WTC11 (cell line): Measurements from ENCODE around the gene THBS3. TPM values are rescaled to one million over a fixed set of nuclear protein-coding genes. Genes with fewer than 3 reads are reported as not detected.

Experiments used
- ATAC-seq: fragments of 200-7000 bp; cut with Tn5 transposase; 2 replicates; pipeline ENCODE4 v1.10.0; 2021; ENCODE audit warnings: mild to moderate bottlenecking, moderate library complexity
- CTCF ChIA-PET: fragments of 300-600 bp; sonication (Branson Sonifier 250); formaldehyde crosslinking; loops from one replicate; lab custom pipeline; 2021; ENCODE audit warnings: antibody characterized with exemption; lab: Charles Lee
- POLR2A ChIA-PET: fragments of 350-600 bp; sonication (Branson Sonifier 250); formaldehyde crosslinking; loops from one replicate; lab custom pipeline; 2021; ENCODE audit warnings: antibody characterized with exemption; lab: Charles Lee
- DNase-seq: peaks from one replicate; pipeline ENCODE4 v3.0.0; 2021; ENCODE audit warnings: low spot score
- H3K27ac Mint-ChIP-seq: 2 replicates; pipeline ENCODE4 v1.8.0; 2021; ENCODE audit warnings: mixed read lengths
- H3K27me3 Mint-ChIP-seq: 2 replicates; pipeline ENCODE4 v1.8.0; 2021; ENCODE audit warnings: low read depth, mild to moderate bottlenecking, moderate library complexity, mixed read lengths
- H3K36me3 Mint-ChIP-seq: 2 replicates; pipeline ENCODE4 v1.8.0; 2021; ENCODE audit warnings: mixed read lengths
- H3K4me1 Mint-ChIP-seq: 2 replicates; pipeline ENCODE4 v1.8.0; 2022; ENCODE audit warnings: mixed read lengths
- H3K4me3 Mint-ChIP-seq: 2 replicates; pipeline ENCODE4 v1.8.0; 2021; ENCODE audit warnings: mild to moderate bottlenecking, moderate library complexity, mixed read lengths
- H3K9me3 Mint-ChIP-seq: 2 replicates; pipeline ENCODE4 v1.8.0; 2021; ENCODE audit warnings: mixed read lengths
- ATF1 ChIP-seq: sonication (generic); formaldehyde crosslinking; IDR thresholded peaks from 2 replicates; pipeline ENCODE4 v1.8.1; 2023; ENCODE audit warnings: mild to moderate bottlenecking, moderate library complexity, missing genetic modification reagents
- EMX1 ChIP-seq: fragments of 250-450 bp; sonication (Bioruptor Pico); IDR thresholded peaks from 2 replicates; pipeline ENCODE4 v1.8.0; 2021; ENCODE audit warnings: mild to moderate bottlenecking
- GRHL2 ChIP-seq: fragments of 250-450 bp; sonication (Bioruptor Pico); IDR thresholded peaks from 2 replicates; pipeline ENCODE4 v1.8.0; 2022; ENCODE audit warnings: mild to moderate bottlenecking, moderate library complexity; ENCODE audit not compliant: insufficient replicate concordance, severe bottlenecking
- IRF2 ChIP-seq: sonication (generic); formaldehyde crosslinking; IDR thresholded peaks from 2 replicates; pipeline ENCODE4 v1.8.0; 2022; ENCODE audit warnings: low read depth, missing genetic modification reagents, borderline replicate concordance
- MYBL2 ChIP-seq: sonication (generic); formaldehyde crosslinking; IDR thresholded peaks from 2 replicates; pipeline ENCODE4 v1.8.1; 2023; ENCODE audit warnings: mild to moderate bottlenecking, moderate library complexity, missing genetic modification reagents
- NFYB ChIP-seq: sonication (generic); formaldehyde crosslinking; conservative IDR thresholded peaks from 2 replicates; pipeline ENCODE4 v1.8.0; 2022; ENCODE audit warnings: low read depth, missing genetic modification reagents
- total RNA-seq: library from RNA; stranded (reverse); gene quantifications from 3 replicates; pipeline ENCODE4 v1.2.3, GENCODE V29; 2021
- TF ChIP-seq, protein P1 (sequence below): sonication (generic); formaldehyde crosslinking; IDR thresholded peaks from 2 replicates; pipeline ENCODE4 v1.8.0; 2022; ENCODE audit warnings: mild to moderate bottlenecking, missing genetic modification reagents
- TF ChIP-seq, protein P2 (sequence below): sonication (generic); formaldehyde crosslinking; IDR thresholded peaks from 2 replicates; pipeline ENCODE4 v1.8.1; 2022; ENCODE audit warnings: low read depth, missing genetic modification reagents, borderline replicate concordance
- TF ChIP-seq, protein P3 (sequence below): sonication (generic); formaldehyde crosslinking; IDR thresholded peaks from 2 replicates; pipeline ENCODE4 v1.8.1; 2023; ENCODE audit warnings: mild to moderate bottlenecking, missing genetic modification reagents, moderate library complexity
- TF ChIP-seq, protein P4 (sequence below): sonication (generic); formaldehyde crosslinking; IDR thresholded peaks from 2 replicates; pipeline ENCODE4 v1.8.1; 2022; ENCODE audit warnings: mild to moderate bottlenecking, missing genetic modification reagents, moderate library complexity, borderline replicate concordance
- TF ChIP-seq, protein P5 (sequence below): sonication (generic); formaldehyde crosslinking; IDR thresholded peaks from 2 replicates; pipeline ENCODE4 v1.8.1; 2023; ENCODE audit warnings: mild to moderate bottlenecking, missing genetic modification reagents, moderate library complexity
- TF ChIP-seq, protein P6 (sequence below): sonication (generic); formaldehyde crosslinking; IDR thresholded peaks from 2 replicates; pipeline ENCODE4 v1.8.0; 2022; ENCODE audit warnings: missing genetic modification reagents
- TF ChIP-seq, protein P7 (sequence below): sonication (generic); formaldehyde crosslinking; IDR thresholded peaks from 2 replicates; pipeline ENCODE4 v1.8.1; 2023; ENCODE audit warnings: mild to moderate bottlenecking, missing genetic modification reagents, borderline replicate concordance
- TF ChIP-seq, protein P8 (sequence below): sonication (generic); formaldehyde crosslinking; IDR thresholded peaks from 2 replicates; pipeline ENCODE4 v1.8.1; 2022; ENCODE audit warnings: low read depth, mild to moderate bottlenecking, moderate library complexity, missing genetic modification reagents, borderline replicate concordance

The THBS3 gene
- total RNA-seq, 1 experiment from 2014 or later = 5.3 TPM

DNA sequence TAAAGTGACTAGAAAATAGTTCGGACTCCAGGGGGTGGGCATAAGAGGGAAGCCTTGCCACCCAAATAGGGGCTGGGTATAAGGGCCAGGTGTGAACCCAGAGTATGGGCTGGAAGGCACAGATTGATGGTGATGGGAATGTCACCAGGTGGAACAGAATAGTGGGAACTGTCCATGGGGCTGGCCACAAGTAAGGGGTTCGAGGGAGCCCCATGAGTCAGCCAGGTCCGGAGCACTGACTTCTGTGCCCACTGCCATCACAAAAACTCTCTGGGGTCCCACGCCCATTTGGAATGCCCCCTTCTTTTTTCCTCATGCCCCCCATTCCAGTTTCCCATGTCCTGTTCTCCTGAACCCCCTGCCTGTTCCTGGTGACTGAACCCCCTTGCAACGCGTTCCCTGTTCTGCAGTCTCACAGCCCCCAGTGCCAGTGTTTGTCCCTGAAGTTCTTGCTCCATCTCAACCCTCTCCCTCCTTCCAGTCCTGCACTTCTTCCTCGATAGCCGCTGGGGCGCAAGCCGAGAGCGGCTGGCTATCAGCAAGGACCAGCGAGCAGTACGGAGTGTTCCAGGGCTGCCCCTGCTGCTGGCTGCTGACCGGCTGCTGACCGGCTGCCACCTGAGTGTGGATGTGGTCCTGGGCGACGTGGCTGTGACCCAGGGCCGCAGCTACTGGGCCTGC is 26.2 kb downstream of the THBS3 start:
- Mint-ChIP-seq H3K4me3 (no peak overlapping the region), H3K27me3 (no peaks in the 10 kb centered on the region), H3K27ac (no peak overlapping the region)
- CTCF ChIA-PET = interaction anchor here (2.6 kb wide), 1 partner anchor 12 kb away, joined by 12 read pairs; no protein-coding TSS in a partner anchor
- no peak for DNase-seq
- TF ChIP-seq, protein P1, sequence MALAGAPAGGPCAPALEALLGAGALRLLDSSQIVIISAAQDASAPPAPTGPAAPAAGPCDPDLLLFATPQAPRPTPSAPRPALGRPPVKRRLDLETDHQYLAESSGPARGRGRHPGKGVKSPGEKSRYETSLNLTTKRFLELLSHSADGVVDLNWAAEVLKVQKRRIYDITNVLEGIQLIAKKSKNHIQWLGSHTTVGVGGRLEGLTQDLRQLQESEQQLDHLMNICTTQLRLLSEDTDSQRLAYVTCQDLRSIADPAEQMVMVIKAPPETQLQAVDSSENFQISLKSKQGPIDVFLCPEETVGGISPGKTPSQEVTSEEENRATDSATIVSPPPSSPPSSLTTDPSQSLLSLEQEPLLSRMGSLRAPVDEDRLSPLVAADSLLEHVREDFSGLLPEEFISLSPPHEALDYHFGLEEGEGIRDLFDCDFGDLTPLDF (CRISPR knock-in tag) = no peak
- TF ChIP-seq, protein P2, sequence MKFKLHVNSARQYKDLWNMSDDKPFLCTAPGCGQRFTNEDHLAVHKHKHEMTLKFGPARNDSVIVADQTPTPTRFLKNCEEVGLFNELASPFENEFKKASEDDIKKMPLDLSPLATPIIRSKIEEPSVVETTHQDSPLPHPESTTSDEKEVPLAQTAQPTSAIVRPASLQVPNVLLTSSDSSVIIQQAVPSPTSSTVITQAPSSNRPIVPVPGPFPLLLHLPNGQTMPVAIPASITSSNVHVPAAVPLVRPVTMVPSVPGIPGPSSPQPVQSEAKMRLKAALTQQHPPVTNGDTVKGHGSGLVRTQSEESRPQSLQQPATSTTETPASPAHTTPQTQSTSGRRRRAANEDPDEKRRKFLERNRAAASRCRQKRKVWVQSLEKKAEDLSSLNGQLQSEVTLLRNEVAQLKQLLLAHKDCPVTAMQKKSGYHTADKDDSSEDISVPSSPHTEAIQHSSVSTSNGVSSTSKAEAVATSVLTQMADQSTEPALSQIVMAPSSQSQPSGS (CRISPR knock-in tag) = no peak
- TF ChIP-seq, protein P3, sequence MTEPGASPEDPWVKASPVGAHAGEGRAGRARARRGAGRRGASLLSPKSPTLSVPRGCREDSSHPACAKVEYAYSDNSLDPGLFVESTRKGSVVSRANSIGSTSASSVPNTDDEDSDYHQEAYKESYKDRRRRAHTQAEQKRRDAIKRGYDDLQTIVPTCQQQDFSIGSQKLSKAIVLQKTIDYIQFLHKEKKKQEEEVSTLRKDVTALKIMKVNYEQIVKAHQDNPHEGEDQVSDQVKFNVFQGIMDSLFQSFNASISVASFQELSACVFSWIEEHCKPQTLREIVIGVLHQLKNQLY (CRISPR knock-in tag) = no peak
- TF ChIP-seq, protein P4, sequence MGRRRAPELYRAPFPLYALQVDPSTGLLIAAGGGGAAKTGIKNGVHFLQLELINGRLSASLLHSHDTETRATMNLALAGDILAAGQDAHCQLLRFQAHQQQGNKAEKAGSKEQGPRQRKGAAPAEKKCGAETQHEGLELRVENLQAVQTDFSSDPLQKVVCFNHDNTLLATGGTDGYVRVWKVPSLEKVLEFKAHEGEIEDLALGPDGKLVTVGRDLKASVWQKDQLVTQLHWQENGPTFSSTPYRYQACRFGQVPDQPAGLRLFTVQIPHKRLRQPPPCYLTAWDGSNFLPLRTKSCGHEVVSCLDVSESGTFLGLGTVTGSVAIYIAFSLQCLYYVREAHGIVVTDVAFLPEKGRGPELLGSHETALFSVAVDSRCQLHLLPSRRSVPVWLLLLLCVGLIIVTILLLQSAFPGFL (CRISPR knock-in tag) = no peak
- TF ChIP-seq ATF1 (CRISPR knock-in tag) = no peak
- TF ChIP-seq, all 79 proteins: peak for 0
- POLR2A ChIA-PET = no interaction called here
- Mint-ChIP-seq H3K4me1 (peaks cover 16% of the 10 kb centered on the region), H3K36me3 (peaks cover 37% of the 10 kb centered on the region), H3K9me3 (no peaks in the 10 kb centered on the region)
- ATAC-seq = no peak

DNA sequence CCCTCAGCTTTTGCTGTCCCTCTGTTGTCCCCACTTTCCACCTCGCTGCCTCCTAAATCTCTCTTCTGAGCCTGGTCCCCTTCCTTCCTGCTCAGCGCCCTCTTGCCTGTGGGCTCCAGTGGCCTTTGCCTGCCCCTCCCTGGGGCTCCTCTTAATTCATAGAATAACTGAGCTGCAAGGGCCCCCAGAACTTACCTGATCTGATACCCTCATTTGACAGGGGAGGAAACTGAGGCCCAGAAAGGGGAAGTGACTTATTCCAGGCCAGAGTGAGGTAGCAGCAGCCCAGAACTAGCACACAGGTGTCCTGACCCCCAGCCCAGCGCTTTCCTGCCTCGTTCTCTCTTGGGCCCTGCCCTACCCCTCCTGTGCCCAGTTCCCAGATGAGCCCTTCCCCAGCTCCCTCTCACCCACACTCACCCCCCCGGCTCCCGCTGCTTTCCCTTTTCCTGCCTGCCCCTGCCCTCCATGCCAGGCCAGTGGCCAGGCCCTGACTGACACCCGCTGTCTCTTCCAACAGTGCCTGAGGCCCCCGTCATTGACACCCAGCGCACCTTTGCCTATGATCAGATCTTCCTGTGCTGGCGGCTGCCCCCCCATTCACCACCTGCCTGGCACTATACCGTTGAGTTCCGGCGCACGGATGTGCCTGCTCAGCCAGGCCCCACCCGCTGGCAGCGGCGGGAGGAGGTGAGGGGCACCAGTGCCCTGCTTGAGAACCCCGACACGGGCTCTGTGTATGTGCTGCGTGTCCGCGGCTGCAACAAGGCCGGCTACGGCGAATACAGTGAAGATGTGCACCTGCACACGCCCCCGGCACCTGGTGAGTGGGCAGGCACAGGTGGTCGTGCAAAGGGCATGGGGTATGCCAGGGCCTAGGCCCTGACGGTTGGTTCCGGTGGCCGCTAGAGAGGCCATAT is 28.3 kb downstream of the THBS3 start:
- DNase-seq (no peak), ATAC-seq (no peak)
- ChIA-PET CTCF (interaction anchor here (2.6 kb wide), 1 partner anchor 15 kb away, joined by 12 read pairs; no protein-coding TSS in a partner anchor), POLR2A (no interaction called here)
- no peaks in the 10 kb centered on the region for H3K9me3 Mint-ChIP-seq
- H3K27me3 Mint-ChIP-seq = no peaks in the 10 kb centered on the region
- H3K4me3 Mint-ChIP-seq = no peak overlapping the region
- H3K27ac Mint-ChIP-seq = no peak overlapping the region
- peaks cover 40% of the 10 kb centered on the region for H3K36me3 Mint-ChIP-seq
- peaks cover 21% of the 10 kb centered on the region for H3K4me1 Mint-ChIP-seq
- TF ChIP-seq IRF2 (CRISPR knock-in tag) = no peak
- no peak for TF ChIP-seq MYBL2 (CRISPR knock-in tag)
- TF ChIP-seq, protein P5, sequence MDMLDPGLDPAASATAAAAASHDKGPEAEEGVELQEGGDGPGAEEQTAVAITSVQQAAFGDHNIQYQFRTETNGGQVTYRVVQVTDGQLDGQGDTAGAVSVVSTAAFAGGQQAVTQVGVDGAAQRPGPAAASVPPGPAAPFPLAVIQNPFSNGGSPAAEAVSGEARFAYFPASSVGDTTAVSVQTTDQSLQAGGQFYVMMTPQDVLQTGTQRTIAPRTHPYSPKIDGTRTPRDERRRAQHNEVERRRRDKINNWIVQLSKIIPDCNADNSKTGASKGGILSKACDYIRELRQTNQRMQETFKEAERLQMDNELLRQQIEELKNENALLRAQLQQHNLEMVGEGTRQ (CRISPR knock-in tag) = no peak
- TF ChIP-seq, protein P6, sequence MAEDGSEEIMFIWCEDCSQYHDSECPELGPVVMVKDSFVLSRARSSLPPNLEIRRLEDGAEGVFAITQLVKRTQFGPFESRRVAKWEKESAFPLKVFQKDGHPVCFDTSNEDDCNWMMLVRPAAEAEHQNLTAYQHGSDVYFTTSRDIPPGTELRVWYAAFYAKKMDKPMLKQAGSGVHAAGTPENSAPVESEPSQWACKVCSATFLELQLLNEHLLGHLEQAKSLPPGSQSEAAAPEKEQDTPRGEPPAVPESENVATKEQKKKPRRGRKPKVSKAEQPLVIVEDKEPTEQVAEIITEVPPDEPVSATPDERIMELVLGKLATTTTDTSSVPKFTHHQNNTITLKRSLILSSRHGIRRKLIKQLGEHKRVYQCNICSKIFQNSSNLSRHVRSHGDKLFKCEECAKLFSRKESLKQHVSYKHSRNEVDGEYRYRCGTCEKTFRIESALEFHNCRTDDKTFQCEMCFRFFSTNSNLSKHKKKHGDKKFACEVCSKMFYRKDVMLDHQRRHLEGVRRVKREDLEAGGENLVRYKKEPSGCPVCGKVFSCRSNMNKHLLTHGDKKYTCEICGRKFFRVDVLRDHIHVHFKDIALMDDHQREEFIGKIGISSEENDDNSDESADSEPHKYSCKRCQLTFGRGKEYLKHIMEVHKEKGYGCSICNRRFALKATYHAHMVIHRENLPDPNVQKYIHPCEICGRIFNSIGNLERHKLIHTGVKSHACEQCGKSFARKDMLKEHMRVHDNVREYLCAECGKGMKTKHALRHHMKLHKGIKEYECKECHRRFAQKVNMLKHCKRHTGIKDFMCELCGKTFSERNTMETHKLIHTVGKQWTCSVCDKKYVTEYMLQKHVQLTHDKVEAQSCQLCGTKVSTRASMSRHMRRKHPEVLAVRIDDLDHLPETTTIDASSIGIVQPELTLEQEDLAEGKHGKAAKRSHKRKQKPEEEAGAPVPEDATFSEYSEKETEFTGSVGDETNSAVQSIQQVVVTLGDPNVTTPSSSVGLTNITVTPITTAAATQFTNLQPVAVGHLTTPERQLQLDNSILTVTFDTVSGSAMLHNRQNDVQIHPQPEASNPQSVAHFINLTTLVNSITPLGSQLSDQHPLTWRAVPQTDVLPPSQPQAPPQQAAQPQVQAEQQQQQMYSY (CRISPR knock-in tag) = no peak
- TF ChIP-seq EMX1 (CRISPR knock-in tag) = no peak
- no peak for TF ChIP-seq GRHL2 (CRISPR knock-in tag)
- TF ChIP-seq NFYB = no peak
- TF ChIP-seq, protein P7, sequence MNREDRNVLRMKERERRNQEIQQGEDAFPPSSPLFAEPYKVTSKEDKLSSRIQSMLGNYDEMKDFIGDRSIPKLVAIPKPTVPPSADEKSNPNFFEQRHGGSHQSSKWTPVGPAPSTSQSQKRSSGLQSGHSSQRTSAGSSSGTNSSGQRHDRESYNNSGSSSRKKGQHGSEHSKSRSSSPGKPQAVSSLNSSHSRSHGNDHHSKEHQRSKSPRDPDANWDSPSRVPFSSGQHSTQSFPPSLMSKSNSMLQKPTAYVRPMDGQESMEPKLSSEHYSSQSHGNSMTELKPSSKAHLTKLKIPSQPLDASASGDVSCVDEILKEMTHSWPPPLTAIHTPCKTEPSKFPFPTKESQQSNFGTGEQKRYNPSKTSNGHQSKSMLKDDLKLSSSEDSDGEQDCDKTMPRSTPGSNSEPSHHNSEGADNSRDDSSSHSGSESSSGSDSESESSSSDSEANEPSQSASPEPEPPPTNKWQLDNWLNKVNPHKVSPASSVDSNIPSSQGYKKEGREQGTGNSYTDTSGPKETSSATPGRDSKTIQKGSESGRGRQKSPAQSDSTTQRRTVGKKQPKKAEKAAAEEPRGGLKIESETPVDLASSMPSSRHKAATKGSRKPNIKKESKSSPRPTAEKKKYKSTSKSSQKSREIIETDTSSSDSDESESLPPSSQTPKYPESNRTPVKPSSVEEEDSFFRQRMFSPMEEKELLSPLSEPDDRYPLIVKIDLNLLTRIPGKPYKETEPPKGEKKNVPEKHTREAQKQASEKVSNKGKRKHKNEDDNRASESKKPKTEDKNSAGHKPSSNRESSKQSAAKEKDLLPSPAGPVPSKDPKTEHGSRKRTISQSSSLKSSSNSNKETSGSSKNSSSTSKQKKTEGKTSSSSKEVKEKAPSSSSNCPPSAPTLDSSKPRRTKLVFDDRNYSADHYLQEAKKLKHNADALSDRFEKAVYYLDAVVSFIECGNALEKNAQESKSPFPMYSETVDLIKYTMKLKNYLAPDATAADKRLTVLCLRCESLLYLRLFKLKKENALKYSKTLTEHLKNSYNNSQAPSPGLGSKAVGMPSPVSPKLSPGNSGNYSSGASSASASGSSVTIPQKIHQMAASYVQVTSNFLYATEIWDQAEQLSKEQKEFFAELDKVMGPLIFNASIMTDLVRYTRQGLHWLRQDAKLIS (CRISPR knock-in tag) = no peak
- TF ChIP-seq, protein P8, sequence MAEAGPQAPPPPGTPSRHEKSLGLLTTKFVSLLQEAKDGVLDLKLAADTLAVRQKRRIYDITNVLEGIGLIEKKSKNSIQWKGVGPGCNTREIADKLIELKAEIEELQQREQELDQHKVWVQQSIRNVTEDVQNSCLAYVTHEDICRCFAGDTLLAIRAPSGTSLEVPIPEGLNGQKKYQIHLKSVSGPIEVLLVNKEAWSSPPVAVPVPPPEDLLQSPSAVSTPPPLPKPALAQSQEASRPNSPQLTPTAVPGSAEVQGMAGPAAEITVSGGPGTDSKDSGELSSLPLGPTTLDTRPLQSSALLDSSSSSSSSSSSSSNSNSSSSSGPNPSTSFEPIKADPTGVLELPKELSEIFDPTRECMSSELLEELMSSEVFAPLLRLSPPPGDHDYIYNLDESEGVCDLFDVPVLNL (CRISPR knock-in tag) = no peak
